A549 (cell line): Measurements from ENCODE around the gene PHRF1. TPM values are rescaled to one million over a fixed set of nuclear protein-coding genes. Genes with fewer than 3 reads are reported as not detected.

Experiments used
- ATAC-seq, 2 experiments: fragments of 200-7000 bp in 1 of 2; fragments of >200 bp in 1 of 2; cut with Nextera tagmentation in 1 of 2; cut with Tn5 transposase in 1 of 2; 3 replicates each; pipeline versions ENCODE4 v1.8.0 to v1.9.1; 2018 to 2020; ENCODE audit warnings: mild to moderate bottlenecking in 1 of 2, moderate library complexity in 1 of 2
- CTCF ChIA-PET: fragments of 300-600 bp; sonication (Branson Sonifier 250); formaldehyde crosslinking; extraction: SDS; loops from one replicate; lab custom pipeline; 2021; ENCODE audit warnings: antibody characterized with exemption, inconsistent platforms; lab: Yijun Ruan, JAX
- POLR2A ChIA-PET: fragments of 350-600 bp; formaldehyde crosslinking; extraction: SDS; loops from one replicate; lab custom pipeline; 2021; ENCODE audit warnings: antibody characterized with exemption, inconsistent platforms; lab: Yijun Ruan, JAX
- DNase-seq, 2 experiments: peaks; one replicate each; pipeline versions ENCODE4 v3.0.0 to v3.0.0-alpha.2; 2011 to 2016; ENCODE audit warnings: low read depth in 1 of 2, low spot score in 1 of 2
- FAIRE-seq: peaks from 2 replicates; lab custom pipeline; 2011; peaks lifted over from hg19 to GRCh38; lab: Jason Lieb, UNC
- H3K27ac ChIP-seq, 2 experiments: fragments of >200 bp; sonication (Bioruptor Twin); formaldehyde crosslinking; 3 replicates each; pipeline ENCODE4 v1.5.1; 2016 to 2017
- H3K4me1 ChIP-seq: fragments of >200 bp; sonication (Bioruptor Twin); formaldehyde crosslinking; 3 replicates; pipeline ENCODE4 v1.6.1; 2016
- H3K4me2 ChIP-seq: fragments of >200 bp; sonication (Bioruptor Twin); formaldehyde crosslinking; 3 replicates; pipeline ENCODE4 v1.6.1; 2016
- H3K4me3 ChIP-seq: fragments of >200 bp; sonication (Bioruptor Twin); formaldehyde crosslinking; 3 replicates; pipeline ENCODE4 v1.5.1; 2016
- H3K9me3 ChIP-seq: fragments of >200 bp; sonication (Bioruptor Twin); formaldehyde crosslinking; 3 replicates; pipeline ENCODE4 v1.6.1; 2016
- CHD2 ChIP-seq: fragments of 150-350 bp; IDR thresholded peaks from 2 replicates; pipeline ENCODE4 v1.6.1; 2014; ENCODE audit warnings: low read length; ENCODE audit not compliant: partially characterized antibody
- CTCF ChIP-seq: fragments of >200 bp; sonication (Bioruptor Twin); formaldehyde crosslinking; IDR thresholded peaks from 3 replicates; pipeline ENCODE4 v1.5.1; 2016
- E2F6 ChIP-seq: IDR thresholded peaks from 2 replicates; pipeline ENCODE4 v1.6.1; 2012; ENCODE audit warnings: low read depth, borderline replicate concordance
- ESRRA ChIP-seq: fragments of 150-350 bp; IDR thresholded peaks from 2 replicates; pipeline ENCODE4 v1.6.1; 2014; ENCODE audit warnings: mild to moderate bottlenecking, low read length, borderline replicate concordance
- FOXS1 ChIP-seq: fragments of 250-450 bp; sonication (Bioruptor Pico); IDR thresholded peaks from 2 replicates; pipeline ENCODE4 v1.5.0; 2020; ENCODE audit warnings: mild to moderate bottlenecking, moderate library complexity
- HDAC2 ChIP-seq: fragments of 200-600 bp; sonication (generic); IDR thresholded peaks from 2 replicates; pipeline ENCODE4 v1.6.1; 2016
- HOXA7 ChIP-seq: fragments of 250-450 bp; sonication (Bioruptor Pico); IDR thresholded peaks from 2 replicates; pipeline ENCODE4 v1.5.0; 2020; ENCODE audit warnings: mild to moderate bottlenecking, moderate library complexity
- HOXB13 ChIP-seq: fragments of 250-450 bp; sonication (Bioruptor Pico); IDR thresholded peaks from 2 replicates; pipeline ENCODE4 v1.5.0; 2020; ENCODE audit warnings: low read depth, mild to moderate bottlenecking, moderate library complexity
- HOXB5 ChIP-seq: fragments of 250-450 bp; sonication (Bioruptor Pico); IDR thresholded peaks from 2 replicates; pipeline ENCODE4 v1.5.0; 2020; ENCODE audit warnings: mild to moderate bottlenecking, moderate library complexity
- JUN ChIP-seq, 2 experiments: fragments of >200 bp; sonication (Bioruptor Twin); formaldehyde crosslinking; IDR thresholded peaks; 2 replicates in 1 of 2; 3 replicates in 1 of 2; pipeline ENCODE4 v1.6.1; 2016 to 2017
- JUNB ChIP-seq: fragments of >200 bp; sonication (Bioruptor Twin); formaldehyde crosslinking; IDR thresholded peaks from 2 replicates; pipeline ENCODE4 v1.6.1; 2016
- KDM5A ChIP-seq: fragments of 200-600 bp; sonication (generic); IDR thresholded peaks from 2 replicates; pipeline ENCODE4 v1.6.1; 2016; ENCODE audit warnings: antibody characterized with exemption, mild to moderate bottlenecking
- MAX ChIP-seq: IDR thresholded peaks from 2 replicates; pipeline ENCODE4 v1.6.1; 2012
- MAZ ChIP-seq: fragments of 150-350 bp; IDR thresholded peaks from 2 replicates; pipeline ENCODE4 v1.6.1; 2014; ENCODE audit warnings: antibody characterized with exemption, low read depth, low read length, borderline replicate concordance
- NR3C1 ChIP-seq: fragments of >200 bp; sonication (Bioruptor Twin); formaldehyde crosslinking; IDR thresholded peaks from 3 replicates; pipeline ENCODE4 v1.6.1; 2017
- POLR2AphosphoS2 ChIP-seq: conservative IDR thresholded peaks from 2 replicates; pipeline ENCODE4 v1.6.1; 2012; ENCODE audit warnings: low read length, improper control_type of control experiment, inconsistent platforms
- RAD21 ChIP-seq, 2 experiments: fragments of >200 bp in 1 of 2; sonication (Bioruptor Twin) in 1 of 2; formaldehyde crosslinking in 1 of 2; IDR thresholded peaks in 1 of 2; conservative IDR thresholded peaks in 1 of 2; 2 replicates in 1 of 2; 3 replicates in 1 of 2; pipeline ENCODE4 v1.6.1; 2012 to 2018; ENCODE audit warnings: inconsistent platforms in 1 of 2
- RCOR1 ChIP-seq: fragments of 150-350 bp; IDR thresholded peaks from 2 replicates; pipeline ENCODE4 v1.6.1; 2014; ENCODE audit warnings: antibody characterized with exemption, low read length, low read depth
- REST ChIP-seq: fragments of 200-600 bp; sonication (generic); IDR thresholded peaks from 2 replicates; pipeline ENCODE4 v1.6.1; 2016; ENCODE audit warnings: antibody characterized with exemption, mild to moderate bottlenecking, moderate library complexity
- USF2 ChIP-seq: fragments of 450-650 bp; IDR thresholded peaks from 2 replicates; pipeline ENCODE4 v1.6.1; 2014; ENCODE audit warnings: antibody characterized with exemption
- ZNF302 ChIP-seq: fragments of 250-450 bp; sonication (Bioruptor Pico); IDR thresholded peaks from 2 replicates; pipeline ENCODE4 v1.9.0; 2021; ENCODE audit warnings: inconsistent platforms, mild to moderate bottlenecking, moderate library complexity
- WGBS: methylation state at CpG from one replicate; pipeline ENCODE4 v1.1.6; 2017; ENCODE audit errors: missing lambda C conversion rate; 5-methylcytosine and 5-hydroxymethylcytosine counted together
- polyA plus RNA-seq, 4 experiments: library from polyadenylated mRNA; depleted of rRNA in 3 of 4; stranded (reverse); fragments of >200 nt; fragmentation: RNase III in 1 of 4; extraction: RNeasy Plus Mini Kit Qiagen cat#74134 plus additional on column Dnase treatment in 1 of 4; gene quantifications; 2 replicates in 3 of 4; 3 replicates in 1 of 4; pipeline ENCODE4 v1.2.3, GENCODE V29; 2011 to 2017

PHRF1 gene
- polyA plus RNA-seq, 2 of the 4 experiments (the other 2 are of a cell fraction), result 10.8 to 25.3 TPM

GRCh38 chr11:592501-592900, 16.2 kb downstream of the PHRF1 start (continued):
- TF ChIP-seq HOXA7 (CRISPR knock-in tag) (no peak), RCOR1 (no peak), ESRRA (no peak), USF2 (no peak)

- H3K9me3 ChIP-seq, result no peaks in the 10 kb centered on the region
- no peak overlapping the region for H3K4me3 ChIP-seq
- FAIRE-seq (no peak), DNase-seq (no peak), ATAC-seq (no peak)
- 80% methylated on average over 10 of the region's 10 CpGs for WGBS
- no peak overlapping the region for H3K4me2 ChIP-seq
- POLR2A ChIA-PET, result no interaction called here
- CTCF ChIA-PET, result interaction anchor here (0.9 kb wide), 1 partner anchor 9 kb away, joined by 3 read pairs; no protein-coding TSS in a partner anchor
- no peak overlapping the region for H3K27ac ChIP-seq
- no peak for TF ChIP-seq REST
- TF ChIP-seq CHD2, result no peak
- TF ChIP-seq KDM5A, result no peak
- no peak for TF ChIP-seq CTCF
- TF ChIP-seq POLR2AphosphoS2, result no peak
- no peak for TF ChIP-seq JUN (IDR thresholded peaks at IDR 0.05)
- TF ChIP-seq HOXB13, result no peak
- TF ChIP-seq HDAC2, result no peak
- TF ChIP-seq MAX, result no peak
- TF ChIP-seq RAD21 (conservative IDR thresholded peaks at IDR 0.05 in 1 of 2, IDR thresholded peaks at IDR 0.05 in 1 of 2), result no peak
- no peak for TF ChIP-seq ZNF302 (CRISPR knock-in tag)
- no peak for TF ChIP-seq NR3C1
- TF ChIP-seq MAZ, result no peak
- TF ChIP-seq JUNB, result no peak
- peaks cover 17% of the 10 kb centered on the region for H3K4me1 ChIP-seq
These were observed 16.6 kb downstream of the PHRF1 start for GRCh38 chr11:592918-593317.

GRCh38 chr11:593347-593746, 17.1 kb downstream of the PHRF1 start:
- FAIRE-seq (no peak), DNase-seq (no peak)
- POLR2A ChIA-PET, result no interaction called here

More at GRCh38 chr11:593347-593746, 17.1 kb downstream of the PHRF1 start:
- TF ChIP-seq REST (no peak), ZNF302 (CRISPR knock-in tag) (no peak), E2F6 (no peak), CTCF (no peak), HOXB5 (CRISPR knock-in tag) (no peak), FOXS1 (no peak), HOXA7 (CRISPR knock-in tag) (no peak)
- Histone ChIP-seq H3K27ac (no peak overlapping the region), H3K9me3 (no peaks in the 10 kb centered on the region), H3K4me3 (no peak overlapping the region), H3K4me2 (no peak overlapping the region), H3K4me1 (peaks cover 12% of the 10 kb centered on the region)
- no peak for ATAC-seq
- WGBS, result 93% methylated on average over 21 of the region's 21 CpGs
- CTCF ChIA-PET, result interaction anchor here (0.9 kb wide), 1 partner anchor 8 kb away, joined by 3 read pairs; no protein-coding TSS in a partner anchor
